ENCODE results near the gene SIAE. TPM values are rescaled to one million over a fixed set of nuclear protein-coding genes. Genes with fewer than 3 reads are reported as not detected.

Gene SIAE
- total RNA-seq, 6 experiments from 2014 or later, result 9.2 to 14.4 (median 11.3) TPM

GRCh38 chr11:124633355-124633754, 40.2 kb downstream of the SIAE start:
- TF ChIP-seq CTCF (IDR thresholded peaks at IDR 0.05), result peak; percentile 66
- H3K27me3 Mint-ChIP-seq (ENCODE audit: insufficient read depth), result no peaks in the 10 kb centered on the region
- H3K4me3 Mint-ChIP-seq, result no peak overlapping the region
- H3K27ac Mint-ChIP-seq, result no peak overlapping the region
- H3K9me3 Mint-ChIP-seq, result no peaks in the 10 kb centered on the region
- no peaks in the 10 kb centered on the region for H3K4me1 Mint-ChIP-seq (ENCODE audit: low read depth)
- peaks cover 26% of the 10 kb centered on the region for H3K36me3 Mint-ChIP-seq (ENCODE audit: low read depth)
- DNase-seq, result peak; percentile 19

GRCh38 chr11:124629961-124630360, 43.6 kb downstream of the SIAE start:
- Mint-ChIP-seq H3K27me3 (ENCODE audit: insufficient read depth) (no peaks in the 10 kb centered on the region), H3K4me1 (ENCODE audit: low read depth) (peaks cover 8% of the 10 kb centered on the region), H3K4me3 (no peak overlapping the region), H3K27ac (no peak overlapping the region), H3K9me3 (no peaks in the 10 kb centered on the region), H3K36me3 (ENCODE audit: low read depth) (peaks cover 32% of the 10 kb centered on the region)
- DNase-seq, result no peak
- no peak for TF ChIP-seq CTCF (IDR thresholded peaks at IDR 0.05)

- peaks cover 25% of the 10 kb centered on the region for H3K36me3 Mint-ChIP-seq (ENCODE audit: low read depth)
- no peak for TF ChIP-seq CTCF (IDR thresholded peaks at IDR 0.05)
- H3K4me3 Mint-ChIP-seq, result no peak overlapping the region
- no peak overlapping the region for H3K27ac Mint-ChIP-seq
- DNase-seq, result no peak
- H3K4me1 Mint-ChIP-seq (ENCODE audit: low read depth), result peaks cover 23% of the 10 kb centered on the region
- no peaks in the 10 kb centered on the region for H3K27me3 Mint-ChIP-seq (ENCODE audit: insufficient read depth)
- H3K9me3 Mint-ChIP-seq, result no peaks in the 10 kb centered on the region
Measured at GRCh38 chr11:124627546-124627945, 46.0 kb downstream of the SIAE start.

- H3K36me3 Mint-ChIP-seq (ENCODE audit: low read depth), result peaks cover 25% of the 10 kb centered on the region
- no peak for TF ChIP-seq CTCF (IDR thresholded peaks at IDR 0.05)
- no peak for DNase-seq
- no peak overlapping the region for H3K4me3 Mint-ChIP-seq
- H3K27ac Mint-ChIP-seq, result peak overlapping the region; percentile 47; the same call in 1 of the 2 replicates
- peaks cover 31% of the 10 kb centered on the region for H3K4me1 Mint-ChIP-seq (ENCODE audit: low read depth)
- no peaks in the 10 kb centered on the region for H3K9me3 Mint-ChIP-seq
- H3K27me3 Mint-ChIP-seq (ENCODE audit: insufficient read depth), result no peaks in the 10 kb centered on the region
Measured at GRCh38 chr11:124625504-124626168, 47.9 kb downstream of the SIAE start.

GRCh38 chr11:124623861-124624525, 49.5 kb downstream of the SIAE start:
- DNase-seq, result peak; percentile 26
- peak overlapping the region; percentile 96 for H3K27ac Mint-ChIP-seq
- no peak for TF ChIP-seq CTCF (IDR thresholded peaks at IDR 0.05)
- no peaks in the 10 kb centered on the region for H3K9me3 Mint-ChIP-seq
- H3K36me3 Mint-ChIP-seq (ENCODE audit: low read depth), result peaks cover 25% of the 10 kb centered on the region
- peaks cover 6% of the 10 kb centered on the region for H3K27me3 Mint-ChIP-seq (ENCODE audit: insufficient read depth)
- H3K4me1 Mint-ChIP-seq (ENCODE audit: low read depth), result peaks cover 31% of the 10 kb centered on the region
- peak overlapping the region; percentile 97 for H3K4me3 Mint-ChIP-seq
